B cell (primary cell): ENCODE measurements around the gene PDZRN4. TPM values are rescaled to one million over a fixed set of nuclear protein-coding genes. Genes with fewer than 3 reads are reported as not detected.

ENCODE experiments used
- ATAC-seq: fragments of 200-7000 bp; cut with Tn5 transposase; one replicate; pipeline ENCODE4 v1.10.0; 2021; ENCODE audit warnings: low read depth, mild to moderate bottlenecking, moderate number of reproducible peaks, moderate library complexity
- CTCF ChIA-PET: fragments of 350-600 bp; sonication (Branson Sonifier 250); formaldehyde crosslinking; loops from one replicate; lab custom pipeline; 2021; ENCODE audit warnings: antibody characterized with exemption, inconsistent platforms; lab: Charles Lee
- POLR2A ChIA-PET: fragments of 350-600 bp; sonication (Branson Sonifier 250); formaldehyde crosslinking; loops from one replicate; lab custom pipeline; 2021; ENCODE audit warnings: antibody characterized with exemption; lab: Charles Lee
- DNase-seq: peaks from one replicate; pipeline ENCODE4 v3.0.0; 2013
- H2AFZ ChIP-seq: 2 replicates; pipeline ENCODE4 v1.6.1; 2012; ENCODE audit warnings: mild to moderate bottlenecking, low read depth, low read length; ENCODE audit not compliant: insufficient read depth, poor library complexity, severe bottlenecking
- H3K27ac ChIP-seq, 2 donors: 1 replicate in 1 of 2; 2 replicates in 1 of 2; pipeline ENCODE4 v1.5.1; 2012 to 2013; ENCODE audit warnings: low read length in 2 of 2, mild to moderate bottlenecking in 2 of 2, moderate library complexity in 1 of 2
- H3K27me3 ChIP-seq, 4 experiments: fragments of 200-600 bp in 1 of 4; sonication (generic) in 1 of 4; replicated peaks in 1 of 4; 1 replicate in 2 of 4; 2 replicates in 2 of 4; pipeline versions ENCODE4 v1.6.1 to v1.7.0; 2013 to 2016; ENCODE audit warnings: low read length in 3 of 4, mild to moderate bottlenecking in 2 of 4, mixed read lengths in 1 of 4, moderate library complexity in 1 of 4; ENCODE audit not compliant: insufficient read depth in 4 of 4, control insufficient read depth in 3 of 4; ENCODE audit errors: control extremely low read depth in 1 of 4
- H3K36me3 ChIP-seq, 2 experiments: replicated peaks in 1 of 2; 1 replicate in 1 of 2; 2 replicates in 1 of 2; pipeline versions ENCODE4 v1.6.1 to v1.7.1; 2013; ENCODE audit warnings: low read length in 1 of 2; ENCODE audit not compliant: insufficient read depth in 2 of 2, control insufficient read depth in 1 of 2; ENCODE audit errors: control extremely low read depth in 1 of 2, extremely low read depth in 1 of 2
- H3K4me1 ChIP-seq, 2 donors: fragments of 200-600 bp in 1 of 2; sonication (generic) in 1 of 2; 1 replicate in 1 of 2; 2 replicates in 1 of 2; pipeline versions ENCODE4 v1.5.1 to v1.6.1; 2013 to 2017; ENCODE audit warnings: low read length in 2 of 2; ENCODE audit not compliant: control insufficient read depth in 2 of 2, insufficient read depth in 2 of 2
- H3K4me2 ChIP-seq: replicated peaks from 2 replicates; pipeline ENCODE3; 2012; ENCODE audit warnings: mild to moderate bottlenecking, low read depth, low read length; ENCODE audit not compliant: poor library complexity, severe bottlenecking
- H3K4me3 ChIP-seq, 5 experiments: fragments of 200-600 bp in 1 of 5; sonication (generic) in 1 of 5; 1 replicate in 3 of 5; 2 replicates in 2 of 5; pipeline versions ENCODE4 v1.5.1 to v1.7.0; 2011 to 2016; ENCODE audit warnings: low read length in 4 of 5, mild to moderate bottlenecking in 4 of 5, low read depth in 2 of 5, control low read depth in 1 of 5, moderate library complexity in 1 of 5; ENCODE audit not compliant: insufficient read depth in 1 of 5; ENCODE audit errors: control extremely low read depth in 1 of 5, extremely low read depth in 1 of 5
- H3K79me2 ChIP-seq: fragments of 200-600 bp; sonication (generic); one replicate; pipeline ENCODE4 v1.6.0; 2016; ENCODE audit warnings: low read length; ENCODE audit not compliant: control insufficient read depth, insufficient read depth
- H3K9ac ChIP-seq: fragments of 200-600 bp; sonication (generic); 2 replicates; pipeline ENCODE4 v1.6.1; 2017; ENCODE audit warnings: mild to moderate bottlenecking, low read length, moderate library complexity
- H3K9me3 ChIP-seq, 3 donors: one replicate each; pipeline versions ENCODE4 v1.6.1 to v1.7.1; 2013; ENCODE audit warnings: low read length in 2 of 3; ENCODE audit not compliant: control insufficient read depth in 2 of 3, insufficient read depth in 1 of 3; ENCODE audit errors: control extremely low read depth in 1 of 3
- H4K20me1 ChIP-seq: 2 replicates; pipeline ENCODE4 v1.6.0; 2012; ENCODE audit warnings: mild to moderate bottlenecking, low read length; ENCODE audit not compliant: insufficient read depth, control insufficient read depth, poor library complexity, severe bottlenecking
- H3K27ac Mint-ChIP-seq: one replicate; pipeline ENCODE4 v1.8.0; 2021; ENCODE audit warnings: mixed read lengths
- H3K27me3 Mint-ChIP-seq: one replicate; pipeline ENCODE4 v1.8.0; 2021; ENCODE audit warnings: mixed read lengths
- H3K4me1 Mint-ChIP-seq: one replicate; pipeline ENCODE4 v1.8.0; 2021; ENCODE audit warnings: mixed read lengths
- H3K4me3 Mint-ChIP-seq: one replicate; pipeline ENCODE4 v1.8.0; 2021; ENCODE audit warnings: mixed read lengths
- H3K9me3 Mint-ChIP-seq: one replicate; pipeline ENCODE4 v1.8.0; 2022; ENCODE audit warnings: mixed read lengths; ENCODE audit not compliant: insufficient read depth
- EZH2 ChIP-seq: IDR thresholded peaks from 2 replicates; pipeline ENCODE4 v1.6.1; 2012; ENCODE audit warnings: borderline replicate concordance, low read depth, mild to moderate bottlenecking, moderate library complexity, low read length; ENCODE audit not compliant: insufficient read depth, poor library complexity, severe bottlenecking
- WGBS: methylation state at CpG from one replicate; pipeline ENCODE4 v1.1.5; 2013; ENCODE audit warnings: missing lambda C conversion rate; ENCODE audit not compliant: insufficient coverage; 5-methylcytosine and 5-hydroxymethylcytosine counted together
- intact Hi-C: fragments of 100-400 bp; cut with micrococcal nuclease; formaldehyde crosslinking; loops from one replicate; pipeline ENCODE4 v1.10.0; 2022
- polyA plus RNA-seq: library from polyadenylated mRNA; depleted of rRNA; stranded (reverse); fragments of >200 nt; gene quantifications from 2 replicates; pipeline ENCODE4 v1.2.3, GENCODE V29; 2012
- total RNA-seq, 2 donors: library from RNA; stranded (reverse); fragments of 120-200 nt in 1 of 2; gene quantifications; 1 replicate in 1 of 2; 2 replicates in 1 of 2; pipeline versions ENCODE4 v1.2.3 to v1.2.4, GENCODE V29; 2013 to 2022
- TF ChIP-seq, protein P1 (sequence below): fragments of 200-600 bp; IDR thresholded peaks from one replicate; pipeline ENCODE4 v1.8.0; 2022; ENCODE audit warnings: antibody characterized with exemption, mild to moderate bottlenecking

The PDZRN4 gene
- total and polyA plus RNA-seq, 2 donors (not counting 1 experiment from before 2014, with no cell fraction given) = not detected

DNA sequence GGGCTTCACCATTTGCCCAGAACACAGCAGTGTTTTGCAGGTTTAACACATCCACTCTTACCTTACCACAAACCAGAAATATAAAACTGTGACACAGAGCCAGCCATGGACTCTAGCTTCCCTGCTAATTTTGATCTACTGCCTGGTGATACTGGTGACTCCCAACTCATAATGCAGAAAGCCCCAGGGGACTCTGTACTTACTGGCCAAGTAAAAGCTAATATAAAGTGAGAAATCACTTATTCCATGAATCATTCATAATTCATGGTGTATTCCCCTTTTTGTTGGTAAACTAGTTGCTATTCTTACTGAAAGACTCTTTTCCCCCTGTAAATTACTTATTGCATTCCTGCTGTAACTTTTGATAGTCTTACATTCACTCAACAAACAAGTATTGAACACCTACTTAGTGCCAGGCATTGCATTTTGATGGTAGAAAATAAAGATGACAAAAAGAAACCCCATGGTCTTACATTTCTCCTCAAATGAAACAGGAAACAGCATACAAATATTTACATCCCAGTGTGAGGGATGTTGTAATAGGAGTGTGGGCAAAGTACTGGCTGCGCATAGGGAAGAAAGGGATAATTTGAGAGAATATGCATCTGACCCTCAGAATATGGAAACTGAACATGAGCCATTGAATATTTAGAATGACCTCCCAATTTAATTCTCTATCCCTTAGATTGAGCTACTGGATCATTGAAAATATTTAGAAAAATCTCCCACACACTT is 279.6 kb downstream of the PDZRN4 start:
- Mint-ChIP-seq H3K27ac (no peak overlapping the region), H3K9me3 (no peaks in the 10 kb centered on the region), H3K4me3 (no peak overlapping the region), H3K4me1 (no peaks in the 10 kb centered on the region), H3K27me3 (no peaks in the 10 kb centered on the region)
- DNase-seq (no peak), ATAC-seq (no peak)
- Histone ChIP-seq H3K9me3 (no peaks in the 10 kb centered on the region), H3K4me3 (no peak overlapping the region), H3K27me3 (no peaks in the 10 kb centered on the region), H3K36me3 (no peaks in the 10 kb centered on the region), H3K4me1 (no peaks in the 10 kb centered on the region), H2AFZ (no peak overlapping the region), H3K9ac (no peak overlapping the region), H4K20me1 (no peaks in the 10 kb centered on the region), H3K27ac (no peak overlapping the region), H3K79me2 (no peaks in the 10 kb centered on the region), H3K4me2 (no peak overlapping the region)
- WGBS = no CpG with 5 or more reads among the region's 1 CpG
- ChIA-PET POLR2A (no interaction called here), CTCF (no interaction called here)
- intact Hi-C loops = no loop called here
- TF ChIP-seq, protein P1, sequence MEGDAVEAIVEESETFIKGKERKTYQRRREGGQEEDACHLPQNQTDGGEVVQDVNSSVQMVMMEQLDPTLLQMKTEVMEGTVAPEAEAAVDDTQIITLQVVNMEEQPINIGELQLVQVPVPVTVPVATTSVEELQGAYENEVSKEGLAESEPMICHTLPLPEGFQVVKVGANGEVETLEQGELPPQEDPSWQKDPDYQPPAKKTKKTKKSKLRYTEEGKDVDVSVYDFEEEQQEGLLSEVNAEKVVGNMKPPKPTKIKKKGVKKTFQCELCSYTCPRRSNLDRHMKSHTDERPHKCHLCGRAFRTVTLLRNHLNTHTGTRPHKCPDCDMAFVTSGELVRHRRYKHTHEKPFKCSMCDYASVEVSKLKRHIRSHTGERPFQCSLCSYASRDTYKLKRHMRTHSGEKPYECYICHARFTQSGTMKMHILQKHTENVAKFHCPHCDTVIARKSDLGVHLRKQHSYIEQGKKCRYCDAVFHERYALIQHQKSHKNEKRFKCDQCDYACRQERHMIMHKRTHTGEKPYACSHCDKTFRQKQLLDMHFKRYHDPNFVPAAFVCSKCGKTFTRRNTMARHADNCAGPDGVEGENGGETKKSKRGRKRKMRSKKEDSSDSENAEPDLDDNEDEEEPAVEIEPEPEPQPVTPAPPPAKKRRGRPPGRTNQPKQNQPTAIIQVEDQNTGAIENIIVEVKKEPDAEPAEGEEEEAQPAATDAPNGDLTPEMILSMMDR = no peak
- TF ChIP-seq EZH2 = no peak

DNA sequence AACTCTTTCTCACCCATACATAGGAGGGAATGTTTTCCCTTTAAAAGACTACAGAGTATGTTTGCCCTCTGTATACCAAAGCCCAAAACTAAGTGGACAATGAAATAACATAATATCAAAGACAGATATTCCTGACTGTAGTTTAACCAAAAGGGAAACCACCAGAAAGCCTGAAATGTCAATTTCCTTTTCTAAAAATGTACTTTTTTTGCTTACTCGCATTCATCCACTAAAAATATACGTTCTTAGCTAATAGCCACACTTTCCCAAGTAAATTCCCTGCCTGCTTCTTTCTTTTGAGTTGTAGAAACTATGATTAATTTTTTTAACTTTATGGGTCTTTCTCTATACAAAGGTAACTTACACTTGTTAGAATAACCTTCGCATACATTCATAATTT is 280.2 kb downstream of the PDZRN4 start:
- Histone ChIP-seq H3K4me3 (no peak overlapping the region), H4K20me1 (no peaks in the 10 kb centered on the region), H3K27ac (no peak overlapping the region), H3K79me2 (no peaks in the 10 kb centered on the region), H3K9me3 (no peaks in the 10 kb centered on the region), H3K36me3 (no peaks in the 10 kb centered on the region), H3K4me1 (no peaks in the 10 kb centered on the region), H3K27me3 (no peaks in the 10 kb centered on the region), H3K9ac (no peak overlapping the region), H2AFZ (no peak overlapping the region), H3K4me2 (no peak overlapping the region)
- ChIA-PET CTCF (no interaction called here), POLR2A (no interaction called here)
- Mint-ChIP-seq H3K27ac (no peak overlapping the region), H3K4me3 (no peak overlapping the region), H3K27me3 (no peaks in the 10 kb centered on the region), H3K4me1 (no peaks in the 10 kb centered on the region), H3K9me3 (no peaks in the 10 kb centered on the region)
- TF ChIP-seq EZH2 = no peak
- TF ChIP-seq, protein P1 = no peak
- whole genome bisulfite sequencing = no CpG with 5 or more reads among the region's 3 CpGs
- DNase-seq (no peak), ATAC-seq (no peak)
- intact Hi-C loops = no loop called here
